Ovary (tissue), 3 donors: ENCODE results near the gene SPINK7.

Experiments used
- EP300 ChIP-seq: sonication (generic); formaldehyde crosslinking; IDR thresholded peaks from one replicate; pipeline ENCODE4 v1.6.1; 2017; ENCODE audit warnings: antibody characterized with exemption
- POLR2A ChIP-seq: fragments of 450-650 bp; IDR thresholded peaks from one replicate; pipeline ENCODE4 v1.6.1; 2017; ENCODE audit warnings: antibody characterized with exemption, mild to moderate bottlenecking, moderate library complexity
- TF ChIP-seq, protein P1 (sequence below), 3 donors: fragments of 450-650 bp in 2 of 3; fragments of 200-600 bp in 1 of 3; IDR thresholded peaks; one replicate each; pipeline versions ENCODE4 v1.5.1 to v1.8.0; 2016 to 2022; ENCODE audit warnings: antibody characterized with exemption in 3 of 3, mild to moderate bottlenecking in 1 of 3
- donor health status: DM: no; HTN: no; CAD: no.

DNA sequence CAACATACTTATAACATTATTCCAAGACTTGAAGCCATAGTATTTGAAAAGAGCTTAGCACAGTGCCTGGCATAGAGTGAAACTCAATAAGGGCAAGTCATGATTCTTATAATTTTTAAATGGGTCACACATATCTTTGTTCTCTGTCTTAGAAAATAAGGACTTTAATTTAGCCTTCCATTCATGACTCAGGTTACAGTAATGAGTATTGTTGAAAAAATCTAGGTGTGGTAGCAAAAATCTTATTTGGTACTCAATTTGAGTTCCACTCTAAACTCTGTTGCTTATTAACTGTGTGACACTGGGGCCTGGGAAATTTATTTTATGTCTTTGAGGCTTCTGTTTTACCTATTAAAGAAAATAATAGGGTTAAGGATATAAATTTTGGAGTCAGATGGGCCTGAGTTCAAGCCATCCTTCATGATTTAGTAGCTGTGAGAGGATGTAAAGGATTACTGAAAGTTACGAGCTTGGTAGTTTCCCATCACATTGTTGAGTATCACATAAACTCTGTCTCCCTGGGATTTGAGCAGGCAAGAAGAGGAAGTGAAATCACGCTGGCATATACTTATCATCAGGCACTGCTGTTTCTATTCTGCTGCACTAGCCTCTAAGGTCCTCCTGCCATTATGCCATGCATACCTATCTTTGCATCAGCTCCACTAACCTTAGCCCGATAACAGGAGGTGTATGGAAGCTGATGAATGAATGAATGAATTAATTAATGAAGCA is 24.6 kb downstream of the SPINK7 start:
- TF ChIP-seq, protein P1, sequence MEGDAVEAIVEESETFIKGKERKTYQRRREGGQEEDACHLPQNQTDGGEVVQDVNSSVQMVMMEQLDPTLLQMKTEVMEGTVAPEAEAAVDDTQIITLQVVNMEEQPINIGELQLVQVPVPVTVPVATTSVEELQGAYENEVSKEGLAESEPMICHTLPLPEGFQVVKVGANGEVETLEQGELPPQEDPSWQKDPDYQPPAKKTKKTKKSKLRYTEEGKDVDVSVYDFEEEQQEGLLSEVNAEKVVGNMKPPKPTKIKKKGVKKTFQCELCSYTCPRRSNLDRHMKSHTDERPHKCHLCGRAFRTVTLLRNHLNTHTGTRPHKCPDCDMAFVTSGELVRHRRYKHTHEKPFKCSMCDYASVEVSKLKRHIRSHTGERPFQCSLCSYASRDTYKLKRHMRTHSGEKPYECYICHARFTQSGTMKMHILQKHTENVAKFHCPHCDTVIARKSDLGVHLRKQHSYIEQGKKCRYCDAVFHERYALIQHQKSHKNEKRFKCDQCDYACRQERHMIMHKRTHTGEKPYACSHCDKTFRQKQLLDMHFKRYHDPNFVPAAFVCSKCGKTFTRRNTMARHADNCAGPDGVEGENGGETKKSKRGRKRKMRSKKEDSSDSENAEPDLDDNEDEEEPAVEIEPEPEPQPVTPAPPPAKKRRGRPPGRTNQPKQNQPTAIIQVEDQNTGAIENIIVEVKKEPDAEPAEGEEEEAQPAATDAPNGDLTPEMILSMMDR (IDR thresholded peaks at IDR 0.05): no peak
- no peak for TF ChIP-seq EP300
- TF ChIP-seq POLR2A: no peak
